ELF-1 (cell line): ENCODE data around the gene ACTR3C.
"Not testable (repeated sequence)": the region's sequence is repeated elsewhere in the genome, so short reads cannot be mapped to it uniquely, and the experiment has no call there.

ENCODE experiments used
- DNase-seq: peaks from one replicate; pipeline ENCODE4 v3.0.0-alpha.2; 2016; ENCODE audit warnings: low read depth, low spot score

Gene ACTR3C

DNA sequence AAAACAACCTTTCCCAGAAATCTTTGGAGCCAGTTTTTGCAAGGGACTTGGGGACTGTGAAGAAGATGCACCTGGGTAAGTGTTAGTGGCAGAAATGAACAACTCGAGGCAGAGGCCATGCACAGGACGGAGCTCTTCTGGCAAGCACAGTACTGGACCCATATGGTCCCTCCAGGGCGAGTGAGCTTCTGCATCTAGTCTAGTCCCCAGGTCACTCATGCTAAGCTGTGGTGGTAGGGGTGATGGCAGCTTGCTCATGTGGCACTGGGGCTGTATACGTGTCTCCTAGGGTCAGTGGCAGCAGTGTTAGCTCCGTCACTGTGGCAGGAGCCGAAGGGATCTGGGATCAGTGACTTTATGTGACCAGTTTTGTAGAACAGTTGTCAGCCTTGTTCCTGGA is 9.5 kb downstream of the ACTR3C start:
- DNase-seq = no peak

DNA sequence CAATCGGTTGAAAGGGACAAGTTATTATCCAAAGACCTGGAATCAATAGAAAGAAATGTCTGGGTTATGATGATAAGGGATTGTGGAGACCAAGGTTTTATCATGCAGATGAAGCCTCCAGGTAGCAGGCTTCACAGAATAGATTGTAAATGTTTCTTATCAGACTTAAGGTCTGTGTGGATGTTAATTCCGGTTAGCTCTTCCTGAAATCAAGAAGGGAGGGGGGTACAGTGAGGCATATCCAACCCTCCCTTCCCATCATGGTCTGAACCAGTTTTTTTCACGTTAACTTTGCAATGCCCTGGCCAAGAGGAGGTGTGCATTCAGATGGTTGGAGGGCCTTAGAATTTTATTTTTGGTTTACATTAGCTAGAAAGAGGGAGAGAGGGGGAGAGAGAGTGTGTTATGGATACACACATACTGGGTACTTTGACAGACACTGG is 10.0 kb downstream of the ACTR3C start:
- DNase-seq = no peak

DNA sequence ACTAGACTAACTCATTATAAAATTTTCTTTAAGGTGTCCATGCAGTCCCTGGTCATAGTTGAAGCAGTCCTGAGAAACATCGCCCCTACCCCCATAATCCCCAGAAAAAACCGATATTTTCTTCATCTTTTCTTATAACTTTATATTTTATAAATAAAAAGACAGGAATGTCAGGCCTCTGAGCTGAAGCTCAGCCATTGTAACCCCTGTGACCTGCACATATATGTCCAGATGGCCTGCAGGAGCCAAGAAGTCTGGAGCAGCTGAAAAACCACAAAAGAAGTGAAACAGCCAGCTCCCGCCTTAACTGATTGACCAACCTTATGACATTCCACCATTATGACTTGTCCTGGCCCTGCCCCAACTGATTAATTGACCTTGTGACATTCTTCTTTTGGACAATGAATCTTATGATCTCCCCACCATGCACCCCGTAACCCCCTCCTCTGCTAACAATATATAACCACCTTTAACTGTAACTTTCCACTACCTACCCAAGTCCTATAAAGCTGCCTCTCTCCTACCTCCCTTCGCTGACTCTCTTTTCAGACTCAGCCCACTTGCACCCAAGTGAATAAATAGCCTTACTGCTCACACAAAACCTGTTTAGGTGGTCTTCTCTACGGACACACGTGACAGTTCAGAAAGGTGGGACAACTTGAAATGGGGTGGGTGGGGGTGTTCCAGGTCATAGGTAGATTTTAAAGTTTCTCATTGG is 10.5 kb downstream of the ACTR3C start:
- DNase-seq = not testable (repeated sequence)

DNA sequence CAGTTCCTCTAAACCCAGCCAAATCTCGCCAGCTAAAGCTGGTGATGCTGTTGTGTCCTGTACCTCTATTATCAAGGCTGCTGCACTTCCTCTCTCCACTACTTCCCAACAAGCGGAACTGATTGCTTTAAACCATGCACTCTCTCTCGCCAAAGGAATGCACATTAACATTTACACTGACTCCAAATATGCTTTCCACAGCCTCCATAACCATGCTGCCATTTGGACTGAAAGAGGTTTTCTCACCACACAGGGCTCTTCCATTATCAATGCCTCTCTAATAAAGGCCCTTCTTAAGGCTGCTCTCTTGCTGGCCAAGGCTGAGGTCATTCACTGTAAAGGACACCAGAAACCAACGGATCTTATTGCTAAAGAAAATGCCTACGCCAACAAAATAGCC is 11.6 kb downstream of the ACTR3C start:
- no peak for DNase-seq

DNA sequence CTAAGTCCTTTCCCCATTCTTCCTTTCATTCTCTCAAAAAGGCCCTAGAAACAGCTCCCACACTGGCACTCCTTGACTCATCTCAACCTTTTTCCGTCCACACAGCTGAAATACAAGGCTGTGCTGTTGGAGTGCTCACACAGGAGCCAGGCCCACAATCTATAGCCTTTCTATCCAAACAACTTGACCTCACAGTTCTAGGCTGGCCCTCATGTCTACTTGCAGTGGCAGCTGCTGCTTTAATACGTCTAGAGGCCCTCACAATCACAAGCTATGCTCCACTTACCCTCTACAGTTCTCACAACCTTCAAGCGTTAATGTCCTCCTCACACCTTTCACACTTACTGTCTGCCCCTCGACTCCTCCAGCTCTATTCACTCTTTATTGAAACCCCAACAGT is 12.2 kb downstream of the ACTR3C start:
- DNase-seq = no peak

DNA sequence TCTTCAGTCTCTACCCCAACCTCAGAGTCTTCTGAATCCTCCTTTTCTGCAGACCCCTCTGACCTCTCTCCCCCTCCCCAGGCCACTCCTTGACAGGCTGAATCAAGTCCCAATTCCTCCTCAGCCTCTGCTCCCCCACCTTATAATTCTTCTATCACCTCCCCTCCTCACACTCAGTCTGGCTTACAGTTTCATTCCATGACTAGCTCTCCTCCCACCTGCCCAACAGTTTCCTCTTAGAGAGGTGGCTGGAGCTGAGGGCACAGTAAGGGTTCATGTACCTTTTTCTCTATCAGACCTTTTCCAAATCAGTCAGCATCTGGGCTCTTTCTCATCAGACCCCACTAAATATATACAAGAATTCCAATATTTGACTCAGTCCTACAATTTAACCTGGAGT is 14.8 kb downstream of the ACTR3C start:
- no peak for DNase-seq

DNA sequence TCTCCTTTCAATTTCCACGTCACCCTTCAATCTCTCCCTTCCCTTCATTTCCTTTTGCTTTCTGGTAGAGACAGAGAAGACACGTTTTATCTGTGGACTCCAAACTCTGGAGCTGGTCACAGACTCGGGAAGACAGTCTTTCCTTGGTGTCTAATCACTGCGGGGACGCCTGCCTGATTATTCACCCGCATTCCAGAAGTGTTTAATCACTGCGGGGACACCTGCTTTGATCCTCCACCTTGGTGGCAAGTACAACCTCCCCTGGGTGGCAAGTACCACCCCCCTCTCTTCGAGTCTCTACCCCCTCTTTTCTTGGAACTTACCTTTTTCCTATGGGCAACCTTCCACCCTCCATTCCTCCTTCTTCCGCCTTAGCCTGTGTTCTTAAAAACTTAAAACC is 15.4 kb downstream of the ACTR3C start:
- no peak for DNase-seq

DNA sequence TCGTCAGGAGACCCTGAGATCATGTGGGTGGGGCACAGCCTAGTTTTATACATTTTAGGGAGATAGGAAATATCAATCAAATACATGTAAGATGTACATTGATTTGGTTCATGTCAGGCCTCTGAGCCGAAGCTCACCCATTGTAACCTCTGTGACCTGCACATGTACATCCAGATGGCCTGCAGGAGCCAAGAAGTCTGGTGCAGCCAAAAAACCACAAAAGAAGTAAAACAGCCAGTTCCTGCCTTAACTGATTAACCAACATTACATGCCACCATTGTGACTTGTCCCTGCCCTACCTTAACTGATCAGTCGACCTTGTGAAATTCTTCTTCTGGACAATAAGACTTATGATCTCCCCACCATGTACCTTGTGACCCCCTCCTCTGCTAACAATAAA is 16.2 kb downstream of the ACTR3C start:
- DNase-seq = no peak

DNA sequence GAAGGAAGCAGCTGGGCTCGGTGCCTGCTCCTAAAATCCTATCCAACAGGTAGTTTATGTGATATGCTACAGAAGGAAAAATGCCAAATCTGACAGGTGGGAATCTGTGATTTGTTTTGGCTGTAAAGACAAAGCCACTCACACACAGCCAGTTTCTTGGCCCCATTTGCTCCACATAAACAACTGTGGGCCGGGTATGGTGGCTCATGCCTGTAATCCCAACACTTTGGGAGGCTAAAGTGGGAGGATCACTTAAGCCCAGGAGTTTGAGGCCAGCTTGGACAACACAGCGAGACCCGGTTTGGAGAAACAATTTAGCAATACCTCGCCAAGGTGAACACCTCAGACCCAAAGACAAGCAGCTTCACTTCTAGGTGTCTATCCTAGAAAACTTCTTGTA is 17.0 kb downstream of the ACTR3C start:
- not testable (repeated sequence) for DNase-seq

DNA sequence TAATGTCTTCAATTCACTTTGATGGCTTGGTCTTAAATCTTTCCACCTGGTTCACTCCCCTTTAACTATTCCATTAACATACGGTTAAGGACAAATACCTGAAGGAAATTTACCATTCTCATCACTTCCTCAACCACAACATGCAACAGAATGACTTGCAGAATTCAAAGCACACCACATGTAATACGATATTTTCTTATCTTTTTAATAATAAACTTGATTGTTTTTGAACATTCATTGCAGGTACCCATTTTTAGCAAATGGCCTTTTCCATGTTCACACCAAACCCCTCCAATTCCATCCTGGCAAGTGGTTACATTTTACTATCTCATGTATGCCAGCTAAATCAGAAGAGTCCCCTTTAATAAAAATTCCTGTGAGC is 17.5 kb downstream of the ACTR3C start:
- DNase-seq = not testable (repeated sequence)

DNA sequence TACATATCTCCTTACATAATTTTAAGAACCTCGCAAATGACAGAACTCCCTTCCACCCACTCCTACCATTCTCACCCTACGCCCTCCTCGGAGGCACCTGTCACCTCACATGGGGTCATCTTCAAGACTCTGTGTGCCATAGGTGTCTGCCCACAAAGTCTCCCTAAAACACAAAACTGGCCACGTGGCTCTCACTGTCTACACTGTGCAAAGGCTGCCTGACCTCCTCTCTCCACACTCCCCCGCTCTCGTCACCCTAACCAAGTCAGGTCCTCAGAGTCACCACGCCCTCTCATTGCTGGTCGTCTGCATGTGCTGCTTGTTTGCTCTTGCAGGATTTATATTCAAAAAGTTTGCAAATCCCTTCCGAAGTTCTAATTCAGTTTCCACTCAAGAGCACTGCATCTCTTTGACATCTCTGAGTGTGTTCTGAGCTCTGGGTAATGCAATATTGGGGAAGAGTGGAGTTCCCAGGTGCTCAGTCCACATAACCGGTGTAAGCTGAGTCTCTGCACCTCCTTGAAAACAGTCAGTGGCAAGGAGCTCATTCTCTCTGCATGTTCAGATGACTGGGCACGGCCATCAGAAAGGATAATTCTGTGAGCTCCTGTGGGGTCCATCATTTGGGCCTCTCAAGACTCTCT is 18.0 kb downstream of the ACTR3C start:
- not testable (repeated sequence) for DNase-seq

DNA sequence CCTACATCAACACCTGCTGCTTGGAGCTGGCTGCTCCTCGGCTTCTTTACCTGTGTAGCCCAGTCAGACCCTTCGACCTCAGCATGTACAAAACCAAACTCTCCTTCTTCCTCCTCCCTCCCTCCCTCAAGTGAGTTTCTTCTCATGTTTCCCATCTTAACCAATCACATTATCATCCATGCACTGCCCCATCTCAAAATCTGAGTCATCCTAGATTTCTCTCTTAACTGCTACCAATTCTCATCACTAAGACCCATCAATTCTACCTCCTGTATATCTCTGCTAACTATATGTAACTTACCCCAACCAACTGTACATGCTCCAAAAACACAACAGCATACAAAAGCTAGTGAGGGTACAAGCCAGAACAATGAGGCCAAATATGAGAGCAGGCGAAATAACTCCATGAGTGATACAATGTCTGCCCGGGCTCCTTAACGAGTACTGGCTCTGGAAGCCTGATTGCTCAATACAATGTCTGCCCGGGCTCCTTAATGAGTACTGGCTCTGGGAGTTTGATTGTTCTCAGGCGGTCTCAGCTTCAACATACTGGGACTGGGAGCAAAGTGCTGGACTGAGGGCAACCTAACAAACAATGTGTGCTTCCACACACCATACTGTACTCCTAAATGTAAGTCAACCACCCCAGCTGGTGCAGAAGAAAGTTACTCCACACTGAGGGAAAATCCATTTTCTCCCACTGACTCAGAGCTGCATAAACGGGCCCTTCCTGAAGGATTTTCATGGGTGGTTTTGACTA is 18.7 kb downstream of the ACTR3C start:
- not testable (repeated sequence) for DNase-seq

DNA sequence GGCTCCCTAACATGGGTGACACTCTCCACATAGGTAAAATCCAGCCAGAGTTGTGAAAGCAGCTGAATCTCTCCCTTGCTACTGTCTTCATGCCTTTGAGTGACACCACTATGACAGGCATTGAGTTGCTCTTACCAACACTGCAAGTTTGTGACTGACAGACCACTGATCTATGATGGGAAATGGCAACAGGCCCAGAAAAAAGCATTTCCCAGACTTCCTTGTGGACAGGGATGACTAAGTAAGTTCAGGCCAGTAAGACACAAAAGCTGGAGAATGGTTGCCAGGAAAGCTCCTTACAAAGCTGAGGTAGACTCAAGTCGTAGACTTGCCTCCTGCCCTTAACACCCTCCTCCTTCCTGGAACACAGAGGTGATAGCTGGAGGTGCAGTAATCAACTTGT is 20.4 kb downstream of the ACTR3C start:
- DNase-seq = not testable (repeated sequence)

DNA sequence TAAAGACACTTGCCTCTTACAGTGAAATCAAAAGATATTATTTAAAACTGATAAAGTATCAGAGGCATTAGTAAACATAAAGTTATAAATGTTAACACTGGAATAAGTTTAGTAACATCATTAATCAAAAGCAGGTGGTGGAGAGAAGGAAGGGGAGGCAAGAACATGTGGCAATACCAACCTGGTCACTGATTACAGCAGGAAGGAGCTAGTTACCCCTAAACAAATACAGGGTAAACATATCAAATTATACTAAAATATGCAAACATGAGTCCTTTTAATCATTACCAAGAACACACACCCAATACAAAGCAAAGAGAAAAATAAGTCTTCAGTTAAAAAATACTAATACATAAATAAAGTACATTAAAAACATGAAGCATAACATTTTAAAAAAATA is 25.4 kb downstream of the ACTR3C start:
- DNase-seq = not testable (repeated sequence)

DNA sequence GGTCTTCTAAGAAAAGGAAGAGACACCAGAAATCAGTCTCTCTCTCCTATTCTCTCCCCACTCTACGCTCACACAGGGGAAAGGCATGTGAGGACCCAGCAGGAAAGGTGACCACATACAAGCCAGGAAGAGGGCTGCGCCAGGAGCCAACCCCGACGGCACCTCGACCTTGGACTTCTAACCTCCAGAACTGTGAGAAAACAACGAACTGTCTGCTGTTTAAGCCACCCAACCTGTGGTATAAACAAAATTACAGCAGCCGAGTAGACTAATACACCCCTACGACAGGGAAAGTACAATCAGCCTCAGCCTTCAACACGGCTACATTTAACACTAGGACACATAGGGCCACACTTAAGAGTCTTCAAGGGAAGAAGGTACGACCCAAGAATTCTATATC is 26.5 kb downstream of the ACTR3C start:
- not testable (repeated sequence) for DNase-seq

DNA sequence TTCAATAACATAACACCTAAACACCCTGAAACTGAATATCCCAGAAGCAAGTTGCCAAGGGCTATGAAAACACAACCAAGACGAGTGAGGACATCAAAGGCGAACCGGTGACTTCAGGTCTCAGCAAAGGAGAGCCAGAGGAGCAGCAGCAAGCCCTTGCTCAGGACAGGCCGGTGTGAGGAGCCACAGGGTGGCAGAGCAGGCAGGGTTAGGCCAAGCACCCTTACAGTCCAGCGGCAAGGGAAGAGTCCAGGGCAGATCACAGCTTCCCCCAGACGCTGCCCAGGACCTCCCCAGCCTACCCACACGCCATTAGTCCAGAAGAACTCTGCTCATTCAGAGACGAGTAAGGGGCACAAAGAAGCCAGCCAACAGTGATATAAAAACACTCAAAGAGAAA is 27.7 kb downstream of the ACTR3C start:
- DNase-seq = not testable (repeated sequence)

DNA sequence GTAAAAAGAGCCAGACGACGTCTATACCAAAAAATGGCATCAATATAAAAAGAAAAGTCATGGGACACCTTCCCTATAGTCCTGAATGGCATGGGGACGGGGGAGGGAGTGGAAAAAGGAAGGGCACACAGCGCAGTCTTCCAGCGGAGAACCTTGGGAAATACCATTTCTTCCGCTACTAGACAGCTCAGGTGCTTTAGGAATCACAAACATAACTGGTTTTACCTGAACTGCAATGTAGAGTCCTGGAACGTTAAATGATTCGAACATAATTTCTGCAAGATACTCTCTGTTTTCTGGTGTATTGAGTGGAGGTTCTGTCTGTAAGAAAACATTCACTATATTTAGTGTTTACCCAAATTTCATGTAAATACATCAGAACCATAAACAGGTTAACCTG is 28.3 kb downstream of the ACTR3C start:
- not testable (repeated sequence) for DNase-seq

DNA sequence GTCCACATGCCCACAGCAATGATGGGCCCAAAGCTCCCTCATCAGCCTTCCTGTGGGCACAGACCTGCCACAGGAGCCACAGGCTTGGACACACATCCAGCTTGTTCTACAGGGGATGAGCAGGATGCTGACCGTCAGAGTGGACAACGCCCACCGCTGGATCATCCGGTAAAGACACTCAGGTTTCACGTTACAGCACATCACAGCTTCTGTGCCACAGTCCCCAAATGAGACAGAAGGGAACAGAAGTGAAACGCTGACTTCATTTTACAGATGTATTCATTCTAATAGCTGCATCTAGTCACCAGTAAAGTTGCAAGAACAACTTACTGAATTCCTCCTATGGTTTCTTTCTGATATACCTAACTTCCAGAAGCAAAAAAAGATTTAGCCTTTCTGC is 33.0 kb downstream of the ACTR3C start:
- DNase-seq = not testable (repeated sequence)

DNA sequence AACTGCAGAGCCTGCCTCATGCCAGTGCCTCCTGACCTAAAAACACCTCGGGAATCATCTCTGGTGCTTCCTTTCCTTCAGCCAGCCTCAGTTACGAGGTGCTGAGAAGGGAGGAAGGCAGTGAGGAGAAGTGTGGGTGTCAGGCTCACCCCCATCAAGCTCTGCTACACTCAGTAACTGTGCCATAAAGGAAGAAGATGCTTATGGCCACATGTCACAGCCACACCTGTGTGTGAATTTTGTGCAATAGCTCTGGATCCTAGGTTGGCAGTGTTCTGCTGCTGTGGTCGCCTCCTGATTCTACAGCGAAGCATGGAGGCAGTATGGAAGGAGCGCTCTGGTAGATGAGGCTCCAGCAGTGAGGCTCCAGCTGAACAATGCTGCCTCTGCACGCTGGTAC is 34.5 kb downstream of the ACTR3C start:
- not testable (repeated sequence) for DNase-seq

DNA sequence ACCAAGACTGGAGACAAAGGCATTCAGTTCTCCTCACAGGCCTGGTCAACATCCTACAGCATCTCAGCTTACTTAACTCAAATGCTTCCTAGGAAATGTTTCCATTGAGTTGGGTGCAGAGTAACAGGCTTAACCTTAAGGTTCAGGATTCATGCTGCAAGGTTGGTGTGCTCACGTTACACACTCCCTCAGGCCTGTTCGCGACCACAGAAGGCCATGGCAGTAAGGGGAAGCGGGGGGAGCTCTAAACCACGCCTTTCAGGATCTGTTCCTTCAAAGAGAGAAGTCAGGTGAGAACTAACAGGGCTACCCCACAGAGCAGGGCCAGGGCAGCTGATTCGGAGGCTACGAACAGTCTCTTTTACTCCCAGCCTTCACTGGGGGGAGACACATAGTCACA is 35.5 kb downstream of the ACTR3C start:
- DNase-seq = peak; percentile 27

DNA sequence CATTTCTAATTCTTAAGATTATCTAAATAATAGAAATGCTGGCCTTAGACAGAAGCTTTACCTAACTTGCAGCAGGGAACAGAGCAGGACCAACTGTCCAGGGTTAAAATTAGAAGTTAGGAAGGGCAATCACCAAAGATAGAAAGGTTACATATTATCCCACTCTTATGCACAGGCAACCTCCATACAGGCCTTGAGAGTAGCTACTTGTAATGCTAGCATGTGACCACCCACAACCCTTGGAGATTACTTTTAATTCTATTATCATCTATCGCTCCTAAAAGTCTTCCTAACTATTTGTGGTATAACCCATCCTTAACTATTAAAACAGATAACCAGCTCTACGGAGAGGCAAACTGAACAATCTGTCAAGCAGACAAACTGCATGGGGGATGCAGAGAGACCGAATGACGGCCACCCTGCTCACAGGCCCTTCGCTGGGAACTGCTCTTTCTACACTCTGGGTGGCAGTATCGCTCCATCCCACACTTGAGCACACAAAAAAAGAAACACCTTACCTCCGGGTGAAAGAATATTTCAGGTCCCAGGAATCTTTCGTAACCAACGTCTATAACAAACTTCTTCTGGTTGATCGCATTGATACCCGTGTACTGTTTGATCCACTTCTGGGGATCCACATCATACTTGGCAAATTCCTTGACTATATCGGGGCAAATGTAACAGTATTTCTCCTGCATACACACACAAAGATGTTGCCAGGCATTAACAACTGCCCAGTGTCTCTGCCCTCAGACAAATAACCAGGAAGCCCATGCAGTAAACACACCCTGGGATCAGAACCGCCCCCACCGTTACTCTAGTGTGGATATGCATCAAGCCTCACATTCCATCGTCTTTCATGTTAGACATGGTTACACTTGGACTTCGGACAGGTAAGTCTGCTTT is 37.2 kb downstream of the ACTR3C start:
- DNase-seq = peak; percentile 47

DNA sequence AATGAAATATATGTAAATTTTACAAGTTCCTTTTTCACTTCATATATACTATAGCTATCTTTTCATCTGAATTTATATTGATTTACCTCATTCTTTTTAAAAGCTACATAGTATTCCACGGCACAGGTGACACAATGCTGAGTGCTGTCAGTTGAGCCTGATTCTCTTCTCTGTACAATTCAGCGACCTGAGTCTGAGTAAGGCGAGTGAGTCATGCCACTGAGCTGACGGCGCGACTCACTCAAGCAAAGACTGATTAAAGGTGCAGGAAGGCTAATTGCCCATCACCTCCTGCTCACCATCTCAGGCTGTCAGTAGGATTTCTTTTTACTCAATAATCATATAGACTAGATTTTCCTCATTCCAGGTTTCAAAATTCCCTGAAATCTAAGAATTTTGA is 39.7 kb downstream of the ACTR3C start:
- not testable (repeated sequence) for DNase-seq
